Endometrium (tissue), 2 donors: ENCODE results near the gene GRK6.

Source experiments
- FAIRE-seq: peaks from 2 replicates; lab custom pipeline; 2012; peaks lifted over from hg19 to GRCh38; lab: Jason Lieb, UNC
- donor health status: control.
- donor health status: control.

GRK6 gene

DNA sequence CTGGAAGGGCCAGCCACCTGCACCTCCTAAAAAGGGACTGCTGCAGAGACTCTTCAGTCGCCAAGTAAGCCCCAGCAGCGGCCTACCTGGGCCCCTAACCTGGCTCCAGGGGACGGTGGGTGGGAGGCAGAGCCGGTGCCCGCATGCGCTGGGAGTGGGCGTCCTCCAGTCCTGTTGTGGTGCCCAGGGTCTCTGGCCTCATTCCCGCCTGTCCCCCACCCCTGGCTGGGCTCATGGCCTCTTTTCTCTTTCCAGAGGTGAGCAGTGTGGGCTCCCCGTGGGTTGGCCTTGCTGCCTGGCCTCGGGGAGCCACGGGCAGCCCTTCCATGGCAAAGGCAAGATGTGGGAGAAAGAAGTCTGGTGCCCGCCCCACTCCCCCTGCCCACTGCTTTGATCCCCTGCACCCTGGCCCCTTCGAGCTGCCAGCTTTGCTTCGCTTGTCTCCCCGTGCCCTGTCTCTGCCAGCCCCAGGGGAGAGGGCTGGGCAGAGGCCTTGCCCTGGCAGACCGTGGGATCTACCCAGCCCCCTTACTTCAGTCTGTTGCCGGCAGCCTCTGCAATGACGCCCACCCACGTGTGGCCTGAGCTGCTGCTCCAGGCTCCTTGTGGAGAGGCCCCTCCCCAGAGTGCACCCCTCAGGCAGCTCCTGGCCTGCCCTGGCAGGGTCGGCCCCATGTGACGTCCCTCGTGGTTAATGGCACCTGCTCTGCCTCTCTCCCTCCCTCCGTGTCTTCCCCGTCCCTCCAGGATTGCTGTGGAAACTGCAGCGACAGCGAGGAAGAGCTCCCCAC is 14.7 kb downstream of the GRK6 start:
- FAIRE-seq: no peak

DNA sequence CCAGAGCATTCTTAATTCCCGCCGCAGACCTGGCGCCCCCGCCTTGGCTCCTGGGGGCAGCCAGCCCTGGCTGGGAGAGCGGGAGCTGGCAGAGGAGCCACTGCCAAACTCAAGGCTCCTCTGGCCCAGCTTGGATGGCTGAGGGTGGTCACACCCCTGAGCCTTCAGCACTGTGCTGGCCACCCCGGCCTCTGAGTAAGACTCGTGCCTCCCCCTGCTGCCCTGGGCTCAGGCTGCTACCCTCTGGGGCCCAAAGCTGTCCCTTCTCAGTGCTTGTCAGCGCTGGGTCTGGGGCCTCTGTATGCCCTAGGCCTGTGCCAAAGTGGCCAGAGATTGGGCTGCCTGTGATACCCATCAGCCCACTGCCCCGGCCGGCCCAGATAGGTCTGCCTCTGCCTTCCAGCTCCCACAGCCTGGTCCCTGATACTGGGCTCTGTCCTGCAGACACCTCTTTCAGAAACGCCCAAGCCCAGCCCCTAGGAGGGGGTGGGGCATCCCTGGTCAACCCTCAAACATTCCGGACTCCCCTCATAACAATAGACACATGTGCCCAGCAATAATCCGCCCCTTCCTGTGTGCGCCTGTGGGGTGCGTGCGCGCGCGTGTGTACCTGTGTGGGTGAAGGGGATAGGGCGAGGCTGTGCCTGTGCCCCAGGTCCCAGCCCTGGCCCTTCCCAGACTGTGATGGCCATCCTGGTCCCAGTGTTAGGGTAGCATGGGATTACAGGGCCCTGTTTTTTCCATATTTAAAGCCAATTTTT is 15.8 kb downstream of the GRK6 start:
- FAIRE-seq: no peak

DNA sequence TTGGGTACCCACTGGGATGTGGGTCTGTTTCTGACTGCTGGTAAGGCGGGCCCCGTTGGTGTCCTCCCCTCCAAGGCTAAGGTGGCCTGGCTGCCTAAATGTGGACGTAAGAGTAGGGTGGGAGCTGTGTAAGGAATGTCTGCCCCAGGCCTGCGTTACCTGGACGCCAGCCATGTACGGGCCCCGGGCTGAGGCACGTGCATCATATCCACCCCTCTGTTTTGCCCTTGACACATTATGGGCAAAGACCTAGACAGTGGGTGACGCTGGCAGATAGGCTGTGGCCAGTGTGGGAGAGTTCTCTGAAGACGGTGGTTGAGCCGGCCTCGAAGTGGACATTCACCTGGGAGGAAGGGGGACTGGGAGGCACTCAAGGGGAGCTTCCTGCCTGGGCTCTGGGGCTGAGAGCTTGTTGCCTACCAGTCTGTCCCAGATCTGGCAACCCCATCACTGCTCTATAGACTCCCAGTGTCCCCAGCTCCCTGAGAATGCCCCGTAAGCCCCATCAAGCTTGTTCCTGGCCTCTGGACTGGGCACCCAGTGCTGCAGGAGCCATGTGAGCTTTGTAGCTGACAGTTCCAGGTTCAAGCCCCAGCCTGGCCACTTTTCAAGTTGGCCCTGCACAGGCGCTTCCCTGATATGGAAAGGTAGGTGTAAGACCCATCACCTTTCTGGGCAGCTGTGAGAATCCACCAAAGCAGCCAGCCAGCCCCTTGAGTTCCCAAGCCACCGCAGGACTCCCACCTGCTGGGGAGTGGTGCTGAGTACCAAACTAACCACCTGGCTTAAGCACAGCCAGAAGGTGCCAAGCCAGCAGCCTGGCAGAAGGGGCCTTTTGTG is 16.9 kb downstream of the GRK6 start:
- no peak for FAIRE-seq

DNA sequence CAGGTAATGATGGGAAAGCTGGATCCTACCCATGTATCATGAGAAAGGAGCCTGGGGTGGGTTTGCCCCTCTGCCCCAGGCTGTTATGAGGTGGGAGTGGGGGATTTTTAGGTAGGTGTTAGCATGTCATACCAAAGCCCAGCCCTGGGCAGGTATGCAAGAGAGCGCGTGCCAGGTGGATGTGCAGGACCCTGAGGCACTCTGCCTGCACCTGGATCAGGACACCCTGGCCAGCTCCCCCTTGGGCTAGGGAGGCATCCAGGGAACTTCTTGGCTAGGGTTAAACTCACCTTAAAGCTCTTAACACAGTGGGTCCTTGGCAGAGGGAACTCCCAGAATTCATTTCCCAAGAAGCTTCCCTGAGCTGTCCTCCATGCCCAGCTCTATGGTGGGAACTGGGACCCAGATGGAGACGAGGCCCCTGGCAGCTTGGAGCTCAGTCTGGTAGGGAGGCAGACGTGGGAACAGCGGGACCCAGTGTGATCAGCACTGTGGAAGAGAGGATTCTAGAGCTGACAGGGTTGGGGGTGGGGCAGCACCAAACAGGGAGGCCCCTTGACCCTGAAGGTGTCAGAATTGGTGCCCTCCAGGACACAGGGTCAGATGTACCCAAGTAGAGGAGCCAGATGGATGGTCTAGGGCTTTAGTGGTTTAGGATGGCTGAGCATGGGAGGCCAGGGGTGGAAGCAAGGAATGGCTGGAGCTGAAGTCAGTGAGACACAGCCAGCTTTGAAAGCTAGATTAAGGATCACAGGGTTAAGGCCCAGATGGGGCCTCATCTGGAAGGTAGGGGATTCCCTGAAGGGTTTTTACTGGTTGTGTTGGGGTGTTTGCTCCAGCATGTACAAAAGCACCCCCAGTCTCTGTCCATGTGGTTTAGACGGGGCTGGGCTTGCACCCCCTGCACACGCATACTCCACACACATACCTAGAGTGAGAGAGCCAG is 17.9 kb downstream of the GRK6 start:
- FAIRE-seq: no peak

DNA sequence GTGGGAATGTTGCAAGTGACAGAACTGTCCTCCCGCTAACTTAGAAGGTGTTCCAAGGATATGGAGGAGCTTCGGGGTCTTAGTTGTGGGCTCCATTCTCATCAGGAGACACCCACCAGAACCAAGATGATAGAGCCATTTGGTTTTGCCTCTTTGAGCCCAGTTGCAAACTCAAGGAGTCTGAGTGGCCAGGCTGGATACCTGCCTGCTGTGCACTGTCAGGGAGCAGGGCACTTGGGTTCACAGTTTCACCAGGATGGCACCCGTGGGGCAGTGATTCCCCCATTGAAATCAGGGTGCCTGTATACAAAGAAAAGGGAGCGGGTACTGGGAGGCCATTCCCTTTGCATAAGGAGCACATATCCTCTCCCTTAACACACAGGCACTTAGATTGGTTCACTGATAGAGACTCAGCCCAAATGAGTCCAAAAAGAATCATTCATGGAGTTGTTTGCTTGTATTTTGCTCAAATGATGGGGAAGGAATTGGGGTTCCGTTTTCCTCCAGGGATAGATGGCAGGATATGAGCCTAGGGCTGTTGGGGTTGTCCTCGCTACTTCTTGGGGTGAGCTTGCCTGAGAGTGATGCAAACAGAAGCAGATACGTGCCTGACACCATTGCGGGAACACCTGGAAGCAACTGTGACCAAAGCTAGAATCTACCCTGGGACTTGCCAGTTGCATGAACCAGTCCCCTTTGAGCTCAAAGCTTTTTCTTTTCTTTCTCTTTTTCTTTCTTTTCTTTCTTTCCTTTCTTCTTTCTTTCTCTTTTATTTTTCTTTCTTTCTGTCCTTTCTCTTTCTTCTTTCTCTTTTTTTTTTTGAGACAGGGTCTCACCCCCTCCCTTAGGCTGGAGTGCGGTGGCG is 18.8 kb downstream of the GRK6 start:
- FAIRE-seq: no peak

DNA sequence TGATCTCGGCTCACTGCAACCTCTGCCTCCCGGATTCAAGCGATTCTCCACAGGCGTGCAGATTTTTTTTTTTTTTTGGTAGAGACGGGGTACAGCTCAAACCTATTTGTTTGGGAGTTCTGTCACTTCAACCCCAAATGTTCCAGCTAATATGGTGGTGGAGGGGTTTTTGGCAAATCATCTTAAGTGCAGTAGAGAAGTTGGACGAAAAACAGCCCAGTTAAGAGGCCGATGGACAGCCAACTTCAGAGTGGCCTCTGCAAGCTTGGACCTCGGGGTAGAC is 19.4 kb downstream of the GRK6 start:
- FAIRE-seq: no peak

DNA sequence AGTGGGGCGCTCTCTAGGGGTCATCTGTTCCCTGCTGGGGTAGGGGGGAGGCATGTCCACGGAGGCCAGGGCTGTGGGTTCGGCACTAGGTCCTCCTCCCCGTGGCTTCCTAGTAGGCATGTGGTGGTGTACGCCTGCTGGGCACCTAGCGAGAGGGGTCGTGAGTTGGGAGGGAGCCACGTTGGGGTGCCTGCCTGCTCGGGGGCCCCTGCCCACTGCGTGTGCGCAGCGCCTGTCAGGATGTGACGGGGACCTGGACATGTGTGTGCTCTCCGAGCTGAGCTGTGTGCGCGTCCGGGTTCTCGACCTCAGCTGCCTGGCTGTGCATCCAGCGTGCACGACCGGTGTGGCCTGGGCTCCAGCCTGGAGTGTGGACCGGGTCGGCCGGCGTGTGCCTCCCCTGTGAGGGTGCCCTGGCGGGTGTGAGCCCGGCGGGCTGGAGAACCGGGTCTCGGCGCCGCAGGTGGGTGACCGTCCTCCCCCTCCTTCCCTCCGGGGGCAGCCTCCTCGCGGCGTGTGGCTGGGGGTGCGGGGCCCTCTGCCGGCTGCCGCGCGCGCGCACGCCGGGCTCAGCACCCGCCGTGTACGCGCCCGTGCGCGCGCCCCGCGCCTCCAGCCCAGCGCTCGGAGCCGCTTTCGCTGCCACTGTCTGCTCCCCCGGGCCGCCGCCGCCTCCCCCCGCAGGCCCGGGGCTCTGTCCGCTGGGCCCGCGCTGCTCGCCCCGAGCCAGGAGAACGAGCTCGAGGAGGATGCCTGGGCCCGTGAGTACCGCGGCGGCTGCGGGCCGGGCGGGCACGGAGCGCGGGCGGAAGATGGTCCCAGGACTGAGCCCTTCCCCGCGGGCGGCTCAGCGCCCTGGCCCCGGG is 20.0 kb downstream of the GRK6 start, which contains the start of gene PRR7:
Gene PRR7 (plus strand): TSS at position 615 of the 866 bp plus-strand sequence. CDS start 8,254 bp downstream, outside the sequence.
- no peak for FAIRE-seq

DNA sequence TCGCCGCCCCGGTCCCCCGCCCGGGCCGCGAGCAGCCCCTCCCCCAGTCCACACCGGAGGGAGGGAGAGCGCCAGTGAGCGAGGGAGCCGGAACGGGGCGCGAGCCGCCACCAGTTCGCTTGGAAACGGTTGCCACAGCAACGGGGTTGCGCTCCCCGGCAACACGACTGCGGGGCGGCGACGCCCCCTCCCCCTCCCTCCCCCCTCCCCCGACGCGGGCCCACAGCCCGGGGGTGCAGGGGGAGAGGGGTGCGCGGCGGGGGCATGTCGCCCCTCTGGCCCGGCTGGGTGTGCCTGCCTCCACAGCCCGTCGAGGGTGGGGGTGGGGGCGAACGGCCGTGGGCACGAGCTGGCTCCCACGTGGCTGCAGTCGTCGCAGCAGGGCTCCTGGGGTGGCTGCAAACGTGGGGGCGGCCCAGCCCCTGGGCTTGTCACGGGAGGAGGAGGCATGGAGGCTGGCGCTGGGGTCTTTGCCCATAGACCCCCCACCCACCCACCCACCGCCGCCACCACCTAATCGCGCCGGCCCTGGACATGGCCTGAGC is 20.7 kb downstream of the GRK6 start:
- no peak for FAIRE-seq

DNA sequence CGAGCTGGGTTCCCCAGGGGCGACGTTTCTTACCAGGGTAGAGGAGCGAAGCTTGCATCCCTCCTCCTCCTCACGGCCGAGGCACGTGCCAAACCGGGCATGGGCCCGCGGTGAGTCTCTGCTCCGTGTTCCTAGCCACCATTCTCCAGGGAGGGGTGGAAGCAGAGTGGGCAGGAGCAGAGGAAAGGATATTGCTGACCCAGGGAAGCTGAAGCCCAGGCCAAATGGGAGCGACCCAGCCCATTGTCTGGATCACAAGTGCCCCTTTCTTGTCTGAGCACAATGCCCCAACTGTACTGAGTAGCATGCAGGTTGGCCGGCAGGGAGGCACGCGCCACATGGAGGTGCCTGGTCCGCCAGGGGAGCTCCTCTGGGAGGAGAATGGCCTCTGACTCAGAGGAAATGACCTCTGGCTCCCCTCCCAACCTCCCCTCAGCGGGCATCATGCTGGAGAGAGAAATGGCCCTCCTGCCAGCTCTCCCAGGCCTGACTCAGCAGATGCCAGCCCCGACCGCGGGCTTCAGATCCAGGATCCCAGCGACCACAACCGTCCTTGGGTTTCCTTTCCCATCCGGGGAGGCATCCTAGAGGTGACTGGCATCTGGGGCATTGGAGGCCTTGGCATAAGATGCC is 21.3 kb downstream of the GRK6 start:
- no peak for FAIRE-seq

DNA sequence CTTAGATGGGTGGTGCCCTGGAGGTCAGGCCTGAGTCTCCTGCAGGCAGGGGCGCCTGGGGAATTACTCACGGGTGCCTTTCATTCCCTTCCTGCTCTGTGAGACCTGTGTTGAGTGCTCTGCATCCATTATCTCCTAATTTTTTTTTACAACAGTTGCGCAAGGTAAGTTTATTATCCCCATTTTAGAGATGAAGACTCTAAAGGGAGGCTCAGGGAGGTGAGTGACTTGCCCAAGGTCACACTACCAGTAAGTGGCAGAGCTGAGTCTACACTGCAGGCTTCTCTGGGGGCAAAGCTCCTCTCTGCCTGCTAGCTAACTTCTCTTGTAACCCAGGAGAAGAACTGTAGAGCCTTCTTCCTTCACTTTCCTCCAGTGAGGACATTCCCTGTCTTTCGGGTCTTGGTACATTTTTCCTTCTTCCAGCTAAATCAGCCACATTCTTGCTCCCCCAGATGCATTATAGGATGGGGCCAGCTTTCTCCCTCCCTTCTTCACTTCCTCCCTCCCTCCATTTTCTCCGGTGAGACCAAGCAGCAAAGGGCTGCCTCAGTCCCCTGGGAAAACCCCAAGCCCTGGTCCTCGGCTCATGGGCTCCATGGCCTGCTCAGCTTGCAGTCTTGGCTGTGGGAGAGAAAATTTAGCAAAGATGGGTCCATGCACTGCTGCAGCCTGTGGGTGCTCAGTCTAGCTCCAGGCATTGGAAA is 21.9 kb downstream of the GRK6 start:
- FAIRE-seq: no peak

DNA sequence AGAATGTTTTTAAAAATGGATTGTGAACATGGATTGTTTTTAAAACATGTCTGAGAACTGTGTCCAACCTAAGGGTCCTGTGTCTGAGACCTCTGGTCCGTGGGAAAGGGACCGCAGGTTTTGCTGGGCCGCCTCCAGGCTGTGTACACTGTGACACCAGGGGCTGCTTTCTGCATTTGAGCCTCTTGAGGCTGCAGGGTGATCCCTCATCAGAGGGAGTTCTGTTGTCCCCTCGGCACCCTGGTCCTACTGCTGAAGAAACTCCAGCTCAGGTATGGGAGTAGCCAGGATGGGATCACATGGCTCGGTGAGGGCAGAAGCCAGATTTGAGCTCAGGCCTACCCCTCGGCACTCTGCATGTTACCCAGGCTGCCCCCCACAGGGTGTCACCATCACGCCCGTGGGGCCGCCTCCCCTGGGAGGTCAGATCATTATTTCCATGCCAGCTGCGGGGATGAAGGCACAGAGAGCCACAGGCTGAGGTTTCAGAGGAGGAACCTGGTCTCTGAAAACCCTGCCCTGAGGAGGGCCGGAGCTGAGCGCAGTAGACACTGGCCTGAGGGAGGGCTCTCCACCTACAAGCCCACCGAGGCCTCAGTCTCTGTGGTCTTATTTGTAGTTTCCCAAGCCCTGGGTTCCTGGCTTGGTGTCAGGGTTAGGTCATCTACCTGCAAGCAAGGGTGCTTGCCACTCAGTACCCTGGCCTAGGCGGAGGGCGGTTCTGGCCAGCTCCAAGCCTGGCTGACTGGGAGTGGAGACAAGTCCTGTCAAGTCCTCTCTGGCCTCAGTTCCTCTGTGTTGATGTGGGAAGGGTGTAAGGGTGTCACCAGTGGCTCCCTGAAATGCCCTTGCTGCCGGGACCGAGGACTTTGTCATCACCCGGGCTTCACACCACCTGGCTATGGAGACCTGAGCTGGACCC is 22.9 kb downstream of the GRK6 start:
- no peak for FAIRE-seq

DNA sequence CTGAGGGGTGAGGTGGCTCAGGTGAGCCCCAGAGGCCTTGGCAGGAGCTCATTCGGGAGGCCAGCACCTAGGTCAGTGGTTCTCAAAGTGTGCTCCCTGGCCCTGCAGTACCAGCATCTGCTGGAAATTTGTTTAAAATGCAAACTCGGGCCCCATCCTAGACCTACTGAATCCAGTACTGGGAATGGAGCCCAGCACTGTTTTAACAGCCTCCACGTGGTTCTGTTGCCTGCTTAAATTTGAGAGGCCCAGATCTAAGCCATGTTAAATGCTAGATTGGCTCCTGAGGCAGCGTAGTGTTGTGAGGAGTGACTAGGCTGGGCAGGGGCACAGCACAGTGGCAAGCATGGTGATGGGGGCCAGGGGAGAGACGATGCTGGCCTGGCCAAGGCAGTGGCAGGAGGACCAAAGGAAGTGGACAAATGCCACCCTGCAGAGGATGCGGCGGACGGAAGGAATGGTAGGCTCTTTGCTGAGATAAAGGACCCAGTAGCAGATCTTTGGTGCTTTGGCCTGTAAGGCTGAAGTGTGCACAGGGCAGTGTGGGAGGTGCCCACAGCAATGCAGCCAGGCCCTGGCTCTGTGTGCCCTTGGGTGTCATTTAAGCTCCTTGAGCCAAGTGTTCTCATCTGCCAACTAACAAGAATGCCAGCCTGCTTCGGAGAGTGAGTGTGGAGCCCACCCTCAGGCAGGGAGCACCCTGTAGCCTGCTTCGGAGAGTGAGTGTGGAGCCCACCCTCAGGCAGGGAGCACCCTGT is 24.4 kb downstream of the GRK6 start:
- no peak for FAIRE-seq

DNA sequence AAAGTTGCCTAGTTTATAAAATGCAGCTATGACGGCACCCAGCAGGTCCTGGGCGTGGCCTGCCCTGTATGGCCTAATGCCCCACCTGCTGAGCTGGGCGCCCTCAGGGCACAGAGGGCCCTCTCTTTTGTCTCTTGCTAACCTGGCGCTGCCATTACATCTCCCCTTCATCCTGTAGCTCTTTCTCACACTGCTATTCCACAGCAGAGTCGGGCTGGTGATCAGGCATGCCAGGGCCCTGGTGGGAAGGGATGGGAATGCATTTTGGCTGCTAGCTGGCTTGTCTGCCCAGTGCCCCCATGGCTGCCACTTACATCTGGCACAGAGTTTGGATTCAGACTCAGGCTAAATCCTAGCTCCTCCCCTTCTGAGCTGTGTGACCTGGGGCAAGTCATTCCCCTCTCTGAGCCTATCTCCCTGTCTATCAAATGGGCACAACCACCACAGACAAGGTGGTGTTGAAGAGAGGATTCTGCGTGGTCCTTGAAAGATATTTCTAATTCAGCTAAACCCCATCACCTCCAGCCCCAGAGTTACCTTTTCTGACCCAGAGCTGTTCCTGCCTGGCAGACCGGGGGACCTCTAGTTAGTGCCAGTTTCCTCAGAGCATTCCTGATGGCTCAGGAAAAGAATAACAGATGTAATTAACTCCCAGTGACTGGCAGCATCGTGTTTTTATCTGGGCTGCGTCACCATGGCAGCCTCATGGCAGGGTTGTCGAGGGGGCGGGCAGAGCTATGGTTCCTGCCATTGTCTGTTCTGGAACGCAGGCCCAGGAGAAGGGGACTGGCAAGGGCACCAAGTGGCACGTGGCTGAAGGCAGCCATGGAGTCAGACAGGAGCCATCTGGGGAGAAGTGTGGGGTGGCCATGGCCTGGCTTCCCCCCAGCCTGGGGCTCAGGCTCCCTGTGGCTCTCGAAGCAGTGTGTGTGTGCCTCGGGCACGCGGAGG is 26.5 kb downstream of the GRK6 start:
- no peak for FAIRE-seq

DNA sequence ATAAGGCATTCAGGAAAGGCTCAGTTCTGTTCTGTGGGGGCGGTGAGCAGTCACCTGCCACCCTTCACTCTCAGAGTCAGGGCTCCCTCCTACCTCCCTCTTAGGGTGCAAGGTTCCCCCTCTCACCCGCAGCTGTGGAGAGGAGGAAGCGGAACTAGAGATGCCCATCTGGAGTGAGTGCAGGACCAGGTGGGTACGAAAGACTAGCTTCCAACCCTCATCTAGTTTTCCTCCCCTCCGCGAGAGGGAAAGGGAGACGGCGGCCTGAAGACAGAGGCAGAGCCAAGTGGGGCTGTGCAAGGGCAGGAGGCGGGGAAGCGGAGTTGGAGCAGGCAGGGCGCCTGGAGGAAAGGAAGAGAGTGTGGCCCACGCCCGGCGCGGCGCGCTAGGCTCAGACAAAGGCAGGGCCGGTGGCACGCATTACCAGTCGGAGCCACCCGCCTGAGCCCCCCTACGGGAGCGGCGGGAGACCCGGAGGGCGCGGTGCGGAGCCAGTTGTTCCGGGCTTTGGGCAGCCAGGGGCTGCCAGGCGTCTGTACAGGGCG is 27.4 kb downstream of the GRK6 start:
- no peak for FAIRE-seq
